GM13976 (cell line): ENCODE measurements around the gene DFFB.

Experiments used
- DNase-seq: peaks from one replicate; pipeline ENCODE4 v3.0.0; 2012; ENCODE audit warnings: low spot score
- in situ Hi-C: fragments of 300-500 bp; cut with MboI; formaldehyde crosslinking; loops from one replicate; pipeline ENCODE4 v1.12.0; 2022; ENCODE audit warnings: low sequenced_read_pairs, mixed read lengths, inconsistent platforms; ENCODE audit not compliant: unreplicated experiment
- TF ChIP-seq, protein P1 (sequence below): IDR thresholded peaks from 2 replicates; pipeline ENCODE4 v1.5.1; 2012; ENCODE audit warnings: borderline replicate concordance, mild to moderate bottlenecking; ENCODE audit not compliant: insufficient read depth; ENCODE audit errors: extremely low read depth, missing control alignments, control extremely low read depth

Gene DFFB

DNA sequence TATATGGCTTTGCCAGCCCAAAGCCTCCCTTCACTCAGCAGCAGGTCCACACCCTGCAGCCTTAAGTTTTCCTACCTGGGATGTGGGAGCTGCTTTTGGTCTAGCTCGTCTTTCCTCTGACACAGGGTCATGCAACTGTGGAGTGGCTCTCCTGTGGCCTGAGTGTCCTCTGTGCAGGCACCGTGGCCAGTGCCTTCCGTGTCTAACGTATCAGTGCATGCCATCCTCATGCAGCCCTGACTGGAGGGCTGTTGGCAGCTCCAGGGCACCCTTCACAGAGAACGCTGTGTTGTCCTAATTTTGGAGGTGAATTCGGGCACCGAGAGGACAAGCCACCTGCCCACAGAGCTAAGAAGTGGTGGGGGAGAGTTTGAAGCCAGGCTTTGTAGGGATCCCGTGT, 68.5 kb downstream of the DFFB start:
- no peak for DNase-seq
- in situ Hi-C loops: no loop called here
- TF ChIP-seq, protein P1, sequence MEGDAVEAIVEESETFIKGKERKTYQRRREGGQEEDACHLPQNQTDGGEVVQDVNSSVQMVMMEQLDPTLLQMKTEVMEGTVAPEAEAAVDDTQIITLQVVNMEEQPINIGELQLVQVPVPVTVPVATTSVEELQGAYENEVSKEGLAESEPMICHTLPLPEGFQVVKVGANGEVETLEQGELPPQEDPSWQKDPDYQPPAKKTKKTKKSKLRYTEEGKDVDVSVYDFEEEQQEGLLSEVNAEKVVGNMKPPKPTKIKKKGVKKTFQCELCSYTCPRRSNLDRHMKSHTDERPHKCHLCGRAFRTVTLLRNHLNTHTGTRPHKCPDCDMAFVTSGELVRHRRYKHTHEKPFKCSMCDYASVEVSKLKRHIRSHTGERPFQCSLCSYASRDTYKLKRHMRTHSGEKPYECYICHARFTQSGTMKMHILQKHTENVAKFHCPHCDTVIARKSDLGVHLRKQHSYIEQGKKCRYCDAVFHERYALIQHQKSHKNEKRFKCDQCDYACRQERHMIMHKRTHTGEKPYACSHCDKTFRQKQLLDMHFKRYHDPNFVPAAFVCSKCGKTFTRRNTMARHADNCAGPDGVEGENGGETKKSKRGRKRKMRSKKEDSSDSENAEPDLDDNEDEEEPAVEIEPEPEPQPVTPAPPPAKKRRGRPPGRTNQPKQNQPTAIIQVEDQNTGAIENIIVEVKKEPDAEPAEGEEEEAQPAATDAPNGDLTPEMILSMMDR: no peak

DNA sequence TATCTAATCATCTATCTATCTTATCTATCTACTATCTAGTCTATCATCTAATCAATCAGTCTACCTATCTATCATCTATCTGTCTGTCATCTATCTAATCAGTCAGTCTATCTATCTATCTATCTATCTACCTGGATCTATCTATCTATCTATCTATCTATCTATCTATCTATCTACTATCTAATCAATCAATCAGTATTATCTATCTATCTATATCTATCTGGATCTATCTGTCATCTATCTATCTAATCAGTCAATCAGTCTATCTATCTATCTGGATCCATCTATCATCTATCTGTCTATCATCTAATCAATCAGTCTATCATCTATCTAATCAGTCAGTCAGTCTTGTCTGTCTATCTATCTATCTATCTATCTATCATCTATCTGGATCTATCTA, 69.7 kb downstream of the DFFB start:
- TF ChIP-seq, protein P1: no peak
- DNase-seq: no peak
- in situ Hi-C loops: no loop called here

DNA sequence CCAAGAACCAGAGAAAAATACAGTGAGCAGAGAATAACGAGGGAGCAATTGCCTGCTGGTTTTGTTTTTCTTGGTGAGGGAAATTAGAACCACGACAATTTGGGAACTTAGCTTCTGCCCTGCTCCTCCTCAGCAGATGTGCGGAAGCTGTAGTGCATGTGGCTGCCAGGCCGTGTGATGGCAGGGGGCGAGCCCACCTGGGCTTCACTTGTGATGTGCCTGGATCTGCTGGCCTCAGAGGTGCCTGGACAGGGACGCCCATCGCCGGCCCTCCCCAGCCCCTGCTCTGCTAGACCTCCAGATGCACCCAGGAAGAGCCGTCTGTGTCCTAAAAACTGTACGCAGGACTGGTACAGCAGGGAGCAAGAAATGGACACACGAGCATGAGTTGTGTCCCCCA, 71.3 kb downstream of the DFFB start:
- DNase-seq: no peak
- TF ChIP-seq, protein P1: no peak
- in situ Hi-C loops: no loop called here

DNA sequence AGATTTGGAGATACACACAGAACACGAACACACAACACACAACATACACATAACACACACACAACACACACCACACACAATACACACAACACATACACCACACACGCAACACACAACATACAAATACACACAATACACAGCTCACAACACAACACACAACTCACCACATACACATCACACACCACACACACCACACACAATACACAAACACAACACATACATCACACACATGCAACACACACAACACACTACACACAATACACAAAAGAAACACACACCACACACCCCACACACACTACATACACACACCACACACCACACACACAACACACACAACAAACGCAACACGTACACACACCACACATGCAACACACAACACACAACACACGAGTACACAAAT, 71.8 kb downstream of the DFFB start:
- TF ChIP-seq, protein P1: no peak
- DNase-seq: no peak
- in situ Hi-C loops: no loop called here

DNA sequence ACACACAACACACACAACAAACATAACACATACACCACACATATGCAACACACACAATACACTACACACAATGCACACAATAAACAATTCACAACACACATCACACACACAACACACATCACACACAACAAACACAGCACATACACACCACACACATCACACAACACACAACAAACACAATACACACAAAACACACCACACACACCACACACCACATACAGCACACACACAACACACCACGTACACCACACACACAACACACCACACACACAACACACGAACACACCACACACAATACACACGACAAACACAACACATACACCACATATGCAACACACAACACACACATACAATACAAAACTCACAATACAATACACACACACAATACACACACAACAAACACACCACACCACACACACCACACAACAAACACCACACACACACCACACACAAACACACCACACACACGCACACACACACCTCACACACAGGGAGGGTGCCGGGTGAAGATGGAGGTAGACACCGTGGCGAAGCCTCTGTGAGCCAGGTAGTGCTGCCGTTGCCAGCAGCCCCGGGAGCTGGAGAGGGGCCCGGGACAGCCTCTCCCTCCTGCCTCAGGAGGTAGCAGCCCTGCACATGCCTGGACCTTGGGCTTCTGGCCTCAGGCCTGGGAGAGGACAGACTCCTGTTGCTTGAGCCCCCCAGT, 73.2 kb downstream of the DFFB start:
- TF ChIP-seq, protein P1: no peak
- no peak for DNase-seq
- in situ Hi-C loops: no loop called here

DNA sequence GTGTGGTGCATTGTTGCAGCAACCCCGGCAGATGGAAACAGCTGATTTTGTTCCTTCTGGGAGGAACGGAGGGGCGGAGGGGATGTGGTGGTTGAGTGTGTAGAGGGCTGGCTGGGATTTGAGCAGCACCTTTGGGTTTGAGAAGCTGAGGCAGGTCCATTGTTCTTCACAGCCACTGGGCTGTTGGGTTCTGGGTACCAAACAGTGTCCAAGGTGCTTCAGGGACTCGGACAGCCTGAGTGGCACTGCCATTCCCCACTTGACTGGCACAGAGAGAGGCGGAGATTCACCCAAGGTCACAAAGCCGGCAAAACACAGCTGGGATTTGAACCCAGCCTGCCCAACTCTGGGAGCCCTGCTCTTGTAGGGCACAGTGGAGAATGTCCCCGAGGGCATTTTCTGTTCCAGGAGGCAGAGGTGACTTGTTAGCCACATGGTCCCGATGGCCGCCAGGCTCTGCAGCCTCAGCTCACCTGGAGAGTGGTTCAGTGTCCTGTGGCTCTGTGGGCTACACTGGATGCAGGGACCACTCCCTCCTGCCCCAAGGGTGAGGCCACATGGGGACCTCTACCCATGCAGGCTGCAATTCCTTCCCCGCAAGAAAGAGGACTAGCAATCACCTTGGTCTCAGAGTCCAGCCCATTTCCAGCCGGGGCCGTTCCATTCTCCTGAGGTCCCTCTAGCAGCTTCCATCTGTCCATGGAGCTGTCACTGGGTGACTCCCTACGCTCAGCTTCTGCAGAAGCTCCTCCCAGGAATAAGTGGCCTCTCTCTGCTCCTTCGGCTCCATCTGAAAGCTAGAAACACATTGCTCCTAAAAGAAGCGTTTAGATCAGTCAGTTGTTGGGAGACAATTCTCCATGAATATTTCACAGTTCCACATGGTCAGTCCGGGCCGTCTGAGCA, 74.0 kb downstream of the DFFB start:
- DNase-seq: no peak
- in situ Hi-C loops: no loop called here
- TF ChIP-seq, protein P1: no peak
